IgD-negative memory B cell (primary cell): ENCODE results near the gene LRRC8B. TPM values are rescaled to one million over a fixed set of nuclear protein-coding genes. Genes with fewer than 3 reads are reported as not detected.

Experiments used
- polyA plus RNA-seq: library from polyadenylated mRNA; unstranded; fragments of 300-500 nt; fragmentation: Illumina TruSeq; gene quantifications from one replicate; pipeline ENCODE4 v1.2.3, GENCODE V29; 2021

LRRC8B gene
- polyA plus RNA-seq, 1 donor from 2014 or later: 12.6 TPM

Other genes with a start within 250 kb of the LRRC8B start
- not detected for gene GBP6, start 160.8 kb upstream of the LRRC8B start, polyA plus RNA-seq
- 2.9 TPM for gene LRRC8C, start 108.3 kb downstream of the LRRC8B start, polyA plus RNA-seq